ENCODE measurements around the gene RAB5IF.

RAB5IF gene

DNA sequence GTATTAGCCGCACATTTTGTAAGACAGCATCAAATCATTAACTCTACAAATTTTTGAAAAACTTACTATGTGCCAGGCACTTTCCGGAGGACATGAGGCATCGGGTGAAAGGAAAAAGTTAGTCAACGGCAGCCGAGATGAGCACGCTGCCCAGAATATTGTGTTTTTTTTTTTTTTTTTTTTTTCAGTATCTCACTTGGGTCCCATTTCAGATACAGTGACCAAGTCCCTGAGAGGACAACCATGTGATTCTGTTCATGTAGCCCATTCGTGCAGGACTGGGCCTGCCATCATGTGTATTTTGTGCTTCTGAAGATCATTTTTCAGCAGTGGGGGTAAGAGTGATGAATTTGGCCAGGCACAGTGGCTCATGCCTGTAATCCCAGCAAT, 39.1 kb downstream of the RAB5IF start:
- Histone ChIP-seq H3K27ac (ENCODE audit: low read length) (no peak overlapping the region), H3K36me3 (ENCODE audit: control insufficient read depth, insufficient read depth, low read length) (no peaks in the 10 kb centered on the region), H3K9me3 (ENCODE audit: control insufficient read depth, insufficient read depth, low read length) (no peaks in the 10 kb centered on the region), H3K27me3 (ENCODE audit: control insufficient read depth, insufficient read depth, low read length) (no peaks in the 10 kb centered on the region), H3K4me1 (ENCODE audit: control insufficient read depth, insufficient read depth, low read length) (peaks cover 1% of the 10 kb centered on the region; the same call in 1 of the 2 replicates), H3K4me3 (ENCODE audit: low read length) (no peak overlapping the region)
- no CpG with 5 or more reads among the region's 7 CpGs for WGBS (ENCODE audit: insufficient coverage, insufficient read length)
- no peak for DNase-seq (ENCODE audit: low read depth, low spot score)

DNA sequence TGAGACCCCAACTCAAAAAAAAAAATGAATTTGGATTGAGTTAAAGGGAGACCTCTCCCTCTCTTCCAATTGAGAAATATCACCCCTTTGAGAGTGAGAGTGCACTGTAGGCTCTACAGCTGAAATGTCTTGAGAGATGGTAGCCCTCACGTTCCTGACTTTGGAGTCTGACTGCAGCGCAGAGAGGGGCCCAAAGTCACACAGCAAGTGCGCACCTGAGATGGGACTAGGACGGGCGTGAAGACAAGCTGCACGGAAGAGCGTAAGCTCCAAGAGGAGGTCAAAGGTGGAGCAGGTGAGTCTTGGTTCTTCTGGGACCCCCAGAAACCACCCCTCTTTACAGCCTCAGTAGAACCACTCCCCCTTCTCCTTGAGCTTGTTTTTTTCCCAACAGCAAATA, 39.8 kb downstream of the RAB5IF start:
- no peak overlapping the region for H3K27ac ChIP-seq (ENCODE audit: low read length)
- no CpG with 5 or more reads among the region's 7 CpGs for WGBS (ENCODE audit: insufficient coverage, insufficient read length)
- DNase-seq (ENCODE audit: low read depth, low spot score): no peak
- peaks cover 1% of the 10 kb centered on the region; the same call in 1 of the 2 replicates for H3K4me1 ChIP-seq (ENCODE audit: control insufficient read depth, insufficient read depth, low read length)
- H3K36me3 ChIP-seq (ENCODE audit: control insufficient read depth, insufficient read depth, low read length): no peaks in the 10 kb centered on the region
- H3K9me3 ChIP-seq (ENCODE audit: control insufficient read depth, insufficient read depth, low read length): no peaks in the 10 kb centered on the region
- H3K27me3 ChIP-seq (ENCODE audit: control insufficient read depth, insufficient read depth, low read length): no peaks in the 10 kb centered on the region
- H3K4me3 ChIP-seq (ENCODE audit: low read length): no peak overlapping the region

DNA sequence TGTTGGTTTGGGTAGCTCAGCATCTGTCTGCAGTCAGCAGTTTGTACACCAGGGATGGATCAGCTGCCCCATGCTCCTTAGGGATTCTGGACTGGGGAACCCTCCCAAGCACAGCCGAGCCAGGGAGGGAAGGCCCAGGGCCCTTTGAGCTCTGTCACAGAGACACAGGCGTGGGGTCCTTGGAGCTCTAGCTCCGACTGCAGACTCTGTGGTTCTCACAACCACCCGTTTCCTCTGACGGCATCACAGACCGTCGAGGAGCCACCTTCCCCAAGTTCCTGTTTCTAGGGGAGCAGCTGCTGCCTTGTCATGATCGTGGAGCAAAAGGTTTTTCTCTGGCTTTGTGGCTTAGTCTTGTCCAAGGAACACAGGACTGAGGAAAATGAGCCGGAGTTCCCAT, 40.4 kb downstream of the RAB5IF start, which contains the start of gene SLA2:
TSS of gene SLA2 (minus strand) at position 199 of the 400 bp plus-strand sequence. CDS start 4,861 bp downstream, outside the sequence.
- H3K27me3 ChIP-seq (ENCODE audit: control insufficient read depth, insufficient read depth, low read length): no peaks in the 10 kb centered on the region
- no CpG with 5 or more reads among the region's 9 CpGs for WGBS (ENCODE audit: insufficient coverage, insufficient read length)
- no peaks in the 10 kb centered on the region for H3K36me3 ChIP-seq (ENCODE audit: control insufficient read depth, insufficient read depth, low read length)
- H3K9me3 ChIP-seq (ENCODE audit: control insufficient read depth, insufficient read depth, low read length): no peaks in the 10 kb centered on the region
- no peak within 1 kb of the TSS for H3K4me3 ChIP-seq (ENCODE audit: low read length)
- peaks cover 1% of the 10 kb centered on the region; the same call in 1 of the 2 replicates for H3K4me1 ChIP-seq (ENCODE audit: control insufficient read depth, insufficient read depth, low read length)
- DNase-seq (ENCODE audit: low read depth, low spot score): no peak
- no peak within 1 kb of the TSS for H3K27ac ChIP-seq (ENCODE audit: low read length)

DNA sequence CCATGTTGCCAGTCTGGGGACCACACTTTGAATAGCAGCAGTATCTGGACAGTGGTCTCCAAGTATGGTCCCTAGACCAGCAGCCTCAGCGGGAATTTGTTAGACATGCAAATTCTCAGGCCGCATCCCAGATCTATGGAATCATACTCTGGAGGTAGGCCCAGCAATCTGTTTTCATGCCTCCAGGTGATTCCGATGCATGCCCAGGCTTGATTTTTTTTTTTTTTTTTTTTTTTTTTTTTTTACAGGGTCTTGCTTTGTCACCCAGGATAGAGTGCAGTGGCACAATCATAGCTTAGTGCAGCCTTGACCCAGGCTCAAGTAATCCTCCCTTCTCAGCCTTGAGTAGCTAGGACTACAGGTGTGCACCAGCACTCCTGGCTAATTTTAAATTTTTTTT, 41.1 kb downstream of the RAB5IF start:
- no CpG with 5 or more reads among the region's 3 CpGs for WGBS (ENCODE audit: insufficient coverage, insufficient read length)

GRCh38 chr20:36647196-36648121, 41.9 kb downstream of the RAB5IF start:
- WGBS (ENCODE audit: insufficient coverage, insufficient read length): no CpG with 5 or more reads among the region's 8 CpGs
- DNase-seq (ENCODE audit: low read depth, low spot score): no peak
- peaks cover 1% of the 10 kb centered on the region; the same call in 1 of the 2 replicates for H3K4me1 ChIP-seq (ENCODE audit: control insufficient read depth, insufficient read depth, low read length)
- no peaks in the 10 kb centered on the region for H3K9me3 ChIP-seq (ENCODE audit: control insufficient read depth, insufficient read depth, low read length)
- H3K27me3 ChIP-seq (ENCODE audit: control insufficient read depth, insufficient read depth, low read length): no peaks in the 10 kb centered on the region
- no peak overlapping the region for H3K27ac ChIP-seq (ENCODE audit: low read length)
- no peaks in the 10 kb centered on the region for H3K36me3 ChIP-seq (ENCODE audit: control insufficient read depth, insufficient read depth, low read length)
- no peak overlapping the region for H3K4me3 ChIP-seq (ENCODE audit: low read length)

More for the DNA sequence above, 41.1 kb downstream of the RAB5IF start:
- Histone ChIP-seq H3K9me3 (ENCODE audit: control insufficient read depth, insufficient read depth, low read length) (no peaks in the 10 kb centered on the region), H3K36me3 (ENCODE audit: control insufficient read depth, insufficient read depth, low read length) (no peaks in the 10 kb centered on the region), H3K27ac (ENCODE audit: low read length) (no peak overlapping the region), H3K27me3 (ENCODE audit: control insufficient read depth, insufficient read depth, low read length) (no peaks in the 10 kb centered on the region), H3K4me1 (ENCODE audit: control insufficient read depth, insufficient read depth, low read length) (peaks cover 1% of the 10 kb centered on the region; the same call in 1 of the 2 replicates), H3K4me3 (ENCODE audit: low read length) (no peak overlapping the region)
- DNase-seq (ENCODE audit: low read depth, low spot score): no peak

DNA sequence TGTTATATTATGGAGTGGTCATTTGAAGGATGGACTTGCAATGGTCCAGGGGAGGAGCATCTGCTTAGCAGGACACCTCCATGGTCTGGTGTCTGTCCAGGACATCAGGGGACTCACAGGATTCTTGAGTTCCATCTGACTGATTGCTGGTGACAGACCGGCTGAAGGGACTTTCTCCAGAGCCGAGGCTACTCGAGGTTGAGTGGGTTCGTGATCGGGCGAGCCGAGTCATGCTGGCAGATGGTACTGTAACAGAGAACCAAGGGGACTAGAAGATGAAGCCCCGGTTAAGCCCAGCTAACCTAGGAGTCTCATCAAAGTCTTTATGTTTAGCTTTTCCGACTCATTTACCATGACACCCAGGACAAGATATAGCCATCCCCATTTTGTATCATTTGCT, 47.9 kb downstream of the RAB5IF start:
- DNase-seq (ENCODE audit: low read depth, low spot score): no peak
- Histone ChIP-seq H3K27ac (ENCODE audit: low read length) (no peak overlapping the region), H3K27me3 (ENCODE audit: control insufficient read depth, insufficient read depth, low read length) (no peaks in the 10 kb centered on the region), H3K9me3 (ENCODE audit: control insufficient read depth, insufficient read depth, low read length) (no peaks in the 10 kb centered on the region), H3K4me3 (ENCODE audit: low read length) (no peak overlapping the region), H3K4me1 (ENCODE audit: control insufficient read depth, insufficient read depth, low read length) (no peaks in the 10 kb centered on the region), H3K36me3 (ENCODE audit: control insufficient read depth, insufficient read depth, low read length) (no peaks in the 10 kb centered on the region)
- WGBS (ENCODE audit: insufficient coverage, insufficient read length): no CpG with 5 or more reads among the region's 9 CpGs

- Histone ChIP-seq H3K9me3 (ENCODE audit: control insufficient read depth, insufficient read depth, low read length) (no peaks in the 10 kb centered on the region), H3K27me3 (ENCODE audit: control insufficient read depth, insufficient read depth, low read length) (no peaks in the 10 kb centered on the region), H3K4me1 (ENCODE audit: control insufficient read depth, insufficient read depth, low read length) (no peaks in the 10 kb centered on the region), H3K36me3 (ENCODE audit: control insufficient read depth, insufficient read depth, low read length) (no peaks in the 10 kb centered on the region), H3K27ac (ENCODE audit: low read length) (no peak overlapping the region), H3K4me3 (ENCODE audit: low read length) (no peak overlapping the region)
- DNase-seq (ENCODE audit: low read depth, low spot score): no peak
- no CpG with 5 or more reads among the region's 8 CpGs for WGBS (ENCODE audit: insufficient coverage, insufficient read length)
Measured at GRCh38 chr20:36654506-36654905, 48.9 kb downstream of the RAB5IF start.

DNA sequence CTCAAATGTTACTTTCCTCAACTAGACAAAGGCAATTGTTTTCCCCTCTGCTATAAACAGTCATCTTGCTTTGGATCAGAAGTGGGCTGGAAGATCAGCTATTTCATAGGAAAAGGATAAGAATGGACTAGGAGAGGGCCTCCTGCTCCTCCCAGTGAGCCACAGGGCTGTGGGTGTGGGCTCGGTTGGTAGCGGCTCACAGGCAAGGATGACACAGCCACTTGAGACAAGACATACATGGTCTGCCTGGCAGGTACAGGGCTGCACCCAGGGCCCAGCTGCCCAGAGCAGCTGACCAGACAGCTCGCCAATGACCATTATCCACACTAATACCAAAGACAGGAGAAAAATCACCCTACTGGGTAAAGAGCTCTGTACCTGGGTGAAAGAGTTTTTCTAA, 49.4 kb downstream of the RAB5IF start:
- Histone ChIP-seq H3K4me3 (ENCODE audit: low read length) (no peak overlapping the region), H3K36me3 (ENCODE audit: control insufficient read depth, insufficient read depth, low read length) (no peaks in the 10 kb centered on the region), H3K27ac (ENCODE audit: low read length) (no peak overlapping the region), H3K4me1 (ENCODE audit: control insufficient read depth, insufficient read depth, low read length) (no peaks in the 10 kb centered on the region), H3K27me3 (ENCODE audit: control insufficient read depth, insufficient read depth, low read length) (no peaks in the 10 kb centered on the region), H3K9me3 (ENCODE audit: control insufficient read depth, insufficient read depth, low read length) (no peaks in the 10 kb centered on the region)
- WGBS (ENCODE audit: insufficient coverage, insufficient read length): no CpG with 5 or more reads among the region's 3 CpGs
- no peak for DNase-seq (ENCODE audit: low read depth, low spot score)

GRCh38 chr20:36656733-36657132, 51.2 kb downstream of the RAB5IF start:
- no peak overlapping the region for H3K4me3 ChIP-seq (ENCODE audit: low read length)
- no peak for DNase-seq (ENCODE audit: low read depth, low spot score)
- H3K27me3 ChIP-seq (ENCODE audit: control insufficient read depth, insufficient read depth, low read length): no peaks in the 10 kb centered on the region
- H3K9me3 ChIP-seq (ENCODE audit: control insufficient read depth, insufficient read depth, low read length): no peaks in the 10 kb centered on the region
- no peaks in the 10 kb centered on the region for H3K36me3 ChIP-seq (ENCODE audit: control insufficient read depth, insufficient read depth, low read length)
- H3K4me1 ChIP-seq (ENCODE audit: control insufficient read depth, insufficient read depth, low read length): no peaks in the 10 kb centered on the region
- H3K27ac ChIP-seq (ENCODE audit: low read length): no peak overlapping the region
- no CpG with 5 or more reads among the region's 4 CpGs for WGBS (ENCODE audit: insufficient coverage, insufficient read length)

DNA sequence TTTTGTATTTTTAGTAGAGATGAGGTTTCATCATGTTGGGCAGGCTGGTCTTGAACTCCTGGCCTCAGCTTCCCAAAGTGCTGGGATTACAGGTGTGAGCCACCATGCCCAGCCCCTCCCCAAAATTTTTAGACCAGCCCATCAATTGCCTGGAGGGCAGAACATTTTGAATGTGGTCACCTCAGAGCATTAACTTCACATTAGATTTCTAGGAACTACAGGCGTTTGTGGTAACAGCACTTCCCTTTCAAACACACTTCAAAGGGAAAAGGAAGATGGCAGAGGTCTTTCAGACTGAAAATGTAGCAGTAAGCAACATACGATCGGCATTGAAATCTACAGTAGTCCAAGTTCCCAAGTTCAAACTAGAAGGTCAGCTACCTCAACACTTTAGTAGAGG, 52.7 kb downstream of the RAB5IF start:
- H3K27me3 ChIP-seq (ENCODE audit: control insufficient read depth, insufficient read depth, low read length): no peaks in the 10 kb centered on the region

More for the DNA sequence above, 52.7 kb downstream of the RAB5IF start:
- H3K36me3 ChIP-seq (ENCODE audit: control insufficient read depth, insufficient read depth, low read length): no peaks in the 10 kb centered on the region
- H3K4me1 ChIP-seq (ENCODE audit: control insufficient read depth, insufficient read depth, low read length): no peaks in the 10 kb centered on the region
- no peak for DNase-seq (ENCODE audit: low read depth, low spot score)
- no CpG with 5 or more reads among the region's 3 CpGs for WGBS (ENCODE audit: insufficient coverage, insufficient read length)
- no peak overlapping the region for H3K4me3 ChIP-seq (ENCODE audit: low read length)
- H3K9me3 ChIP-seq (ENCODE audit: control insufficient read depth, insufficient read depth, low read length): no peaks in the 10 kb centered on the region
- H3K27ac ChIP-seq (ENCODE audit: low read length): no peak overlapping the region
